Choroid plexus epithelial cell (primary cell): Measurements from ENCODE around the gene DPH7.
"Not testable (repeated sequence)": the region's sequence is repeated elsewhere in the genome, so short reads cannot be mapped to it uniquely, and the experiment has no call there.

Experiments used
- DNase-seq: peaks from one replicate; pipeline ENCODE4 v3.0.0-alpha.2; 2010; ENCODE audit warnings: low read depth
- H3K4me3 ChIP-seq: 2 replicates; pipeline ENCODE4 v1.5.1; 2011; ENCODE audit warnings: low read depth, mild to moderate bottlenecking, control low read depth, low read length, moderate library complexity
- CTCF ChIP-seq: conservative IDR thresholded peaks from 2 replicates; pipeline ENCODE4 v1.5.1; 2011; ENCODE audit warnings: low read depth, mild to moderate bottlenecking, control low read depth, inconsistent platforms, low read length, moderate library complexity

DPH7 gene

GRCh38 chr9:137564817-137565411 lies 13.8 kb downstream of the DPH7 start:
- no peak for TF ChIP-seq CTCF
- H3K4me3 ChIP-seq = no peak overlapping the region
- no peak for DNase-seq

GRCh38 chr9:137564134-137564533 lies 14.6 kb downstream of the DPH7 start:
- TF ChIP-seq CTCF = no peak
- no peak overlapping the region for H3K4me3 ChIP-seq
- no peak for DNase-seq

- no peak for DNase-seq
- TF ChIP-seq CTCF = no peak
- H3K4me3 ChIP-seq = no peak overlapping the region
Measured at GRCh38 chr9:137558127-137558526, 20.6 kb downstream of the DPH7 start.

GRCh38 chr9:137556069-137556838 lies 22.5 kb downstream of the DPH7 start:
- DNase-seq = peak; percentile 27
- TF ChIP-seq CTCF = no peak
- H3K4me3 ChIP-seq = no peak overlapping the region

- H3K4me3 ChIP-seq = no peak overlapping the region
- TF ChIP-seq CTCF = no peak
- no peak for DNase-seq
Measured at GRCh38 chr9:137555179-137555578, 23.5 kb downstream of the DPH7 start.

GRCh38 chr9:137554349-137554748 lies 24.4 kb downstream of the DPH7 start:
- TF ChIP-seq CTCF = no peak
- no peak for DNase-seq
- no peak overlapping the region for H3K4me3 ChIP-seq

- not testable (repeated sequence) for DNase-seq, H3K4me3 ChIP-seq
Measured at GRCh38 chr9:137553654-137554053, 25.1 kb downstream of the DPH7 start.
